ENCODE measurements around the gene CDK8. TPM values are rescaled to one million over a fixed set of nuclear protein-coding genes. Genes with fewer than 3 reads are reported as not detected.

The CDK8 gene
- total and polyA plus RNA-seq, 10 of the 15 experiments (the other 5 are each of a cell fraction or from before 2014, with no cell fraction given): 8.6 to 23.5 (median 12.5) TPM

DNA sequence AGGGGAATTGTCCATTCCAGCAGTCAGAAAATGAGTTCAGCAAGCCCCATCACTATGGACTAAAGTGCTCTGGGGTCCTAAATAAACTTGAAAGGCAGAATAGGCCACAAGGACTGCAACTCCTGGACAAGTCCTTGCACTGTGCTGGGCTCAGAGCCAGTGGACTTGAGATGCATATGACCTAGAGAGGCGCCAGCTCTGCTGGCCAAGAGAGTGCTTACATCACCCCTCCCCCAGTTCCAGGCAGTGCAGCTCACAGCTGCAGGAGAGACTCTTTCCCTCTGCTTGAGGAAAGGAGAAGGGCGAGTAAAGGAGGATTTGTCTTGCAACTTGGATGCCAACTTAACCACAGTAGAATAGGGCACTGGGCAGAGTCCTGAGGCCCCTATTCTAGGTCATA lies 194.1 kb downstream of the CDK8 start:
- Histone ChIP-seq H3K27me3 (replicated peaks in 1 of 2; ENCODE audit: control insufficient read depth in 2 of 2, insufficient read depth in 2 of 2, low read length in 1 of 2) (no peaks in the 10 kb centered on the region), H3K27ac (ENCODE audit: control insufficient read depth, insufficient read depth) (no peak overlapping the region), H3K4me1 (ENCODE audit: control insufficient read depth, insufficient read depth, low read length) (no peaks in the 10 kb centered on the region), H3K4me2 (ENCODE audit: control insufficient read depth, insufficient read depth) (no peak overlapping the region), H3K36me3 (ENCODE audit: control insufficient read depth in 2 of 2, insufficient read depth in 2 of 2, low read length in 1 of 2) (no peaks in the 10 kb centered on the region), H2AFZ (ENCODE audit: control insufficient read depth, low read depth, low read length) (no peak overlapping the region), H3K4me3 (no peak overlapping the region), H4K20me1 (ENCODE audit: control insufficient read depth, insufficient read depth) (no peaks in the 10 kb centered on the region), H3K9ac (ENCODE audit: control insufficient read depth, insufficient read depth, low read length) (no peak overlapping the region), H3K79me2 (ENCODE audit: control insufficient read depth, insufficient read depth, low read length) (no peaks in the 10 kb centered on the region), H3K9me3 (replicated peaks; ENCODE audit: control insufficient read depth, insufficient read depth, low read length) (no peaks in the 10 kb centered on the region)
- intact Hi-C loops (cut with micrococcal nuclease; ENCODE audit: unreplicated experiment): no loop called here
- DNase-seq (ENCODE audit: low read depth, low spot score) (no peak), FAIRE-seq (no peak), ATAC-seq (no peak)
- RAD21 ChIA-PET (ENCODE audit: unreplicated experiment): no interaction called here
- WGBS (ENCODE audit: insufficient coverage, insufficient replicate concordance, low lambda C conversion rate, missing lambda C conversion rate): 0% methylated on average over 2 of the region's 2 CpGs
- BruUV-seq (replicated peaks): no TSS peak
- no peak for TF ChIP-seq ZNF384 (IDR thresholded peaks at IDR 0.05; ENCODE audit: borderline replicate concordance, low read depth, low read length)
- no peak for TF ChIP-seq BRCA1 (IDR thresholded peaks at IDR 0.05; ENCODE audit: low read depth, low read length)
- no peak for TF ChIP-seq YY1 (IDR thresholded peaks at IDR 0.05; ENCODE audit: low read depth, low read length)
- CTCF ChIA-PET: no interaction called here
- in situ Hi-C loops (cut with MboI): no loop called here
- POLR2A ChIA-PET: no interaction called here
- SMC1A ChIA-PET (ENCODE audit: uncharacterized antibody, unreplicated experiment): no interaction called here

DNA sequence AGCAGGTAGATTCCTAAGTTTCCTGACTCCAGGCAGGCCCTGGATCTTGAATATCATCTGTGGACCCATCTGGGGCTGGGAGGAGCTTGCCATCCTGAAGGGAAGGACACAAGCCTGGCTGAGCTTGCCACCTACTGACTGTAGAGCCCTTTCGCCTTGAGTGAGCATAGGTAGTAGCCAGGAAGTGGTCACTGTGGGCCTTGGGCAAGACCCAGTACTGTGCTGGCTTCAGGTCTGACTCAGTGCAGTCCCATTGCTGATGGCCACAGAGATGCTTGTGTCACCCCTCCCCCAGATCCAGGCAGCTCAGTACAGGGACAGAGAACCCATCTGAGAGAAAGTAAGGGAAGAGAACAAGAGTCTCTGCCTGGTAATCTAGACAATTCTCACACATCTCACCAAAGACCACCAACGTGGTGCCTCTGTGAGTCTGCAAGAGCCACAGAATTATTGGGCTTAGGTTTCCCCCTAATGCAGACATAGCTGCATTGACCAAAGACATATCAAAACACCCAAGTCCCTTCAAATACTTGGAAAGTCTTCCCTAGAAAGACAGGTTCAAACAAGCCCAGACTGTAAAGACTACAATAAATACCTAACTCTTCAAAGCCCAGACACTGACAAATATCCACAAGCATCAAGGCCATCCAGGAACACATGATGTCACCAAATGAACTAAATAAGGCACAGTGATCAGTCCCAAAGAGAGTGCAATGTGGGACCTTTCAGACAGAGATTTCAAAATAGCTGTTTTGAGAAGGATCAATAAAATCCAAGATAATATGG lies 195.3 kb downstream of the CDK8 start:
- in situ Hi-C loops (cut with MboI) (no loop called here), intact Hi-C loops (cut with micrococcal nuclease; ENCODE audit: unreplicated experiment) (no loop called here)
- ChIA-PET RAD21 (ENCODE audit: unreplicated experiment) (no interaction called here), CTCF (interaction anchor here (1.2 kb wide), 1 partner anchor 264 kb away, joined by 5 read pairs; no protein-coding TSS in a partner anchor), POLR2A (no interaction called here), SMC1A (ENCODE audit: uncharacterized antibody, unreplicated experiment) (interaction anchor here (1.0 kb wide), 1 partner anchor 58 kb away, joined by 3 read pairs; no protein-coding TSS in a partner anchor)
- TF ChIP-seq MXI1 (IDR thresholded peaks at IDR 0.05; ENCODE audit: low read depth, low read length) (no peak), MYB (IDR thresholded peaks at IDR 0.05; ENCODE audit: borderline replicate concordance, low read depth, low read length) (no peak), NBN (IDR thresholded peaks at IDR 0.05) (no peak), BCL11A (IDR thresholded peaks at IDR 0.05; ENCODE audit: low read depth, low read length) (no peak), CHD4 (IDR thresholded peaks at IDR 0.05) (no peak), CHD2 (IDR thresholded peaks at IDR 0.05; ENCODE audit: borderline replicate concordance, low read depth, low read length) (no peak), SP1 (IDR thresholded peaks at IDR 0.05; ENCODE audit: low read depth, low read length) (no peak), STAT1 (conservative IDR thresholded peaks at IDR 0.05) (no peak), RAD21 (IDR thresholded peaks at IDR 0.05; ENCODE audit: insufficient read depth, low read depth, low read length) (no peak)
- TF ChIP-seq, protein P1, sequence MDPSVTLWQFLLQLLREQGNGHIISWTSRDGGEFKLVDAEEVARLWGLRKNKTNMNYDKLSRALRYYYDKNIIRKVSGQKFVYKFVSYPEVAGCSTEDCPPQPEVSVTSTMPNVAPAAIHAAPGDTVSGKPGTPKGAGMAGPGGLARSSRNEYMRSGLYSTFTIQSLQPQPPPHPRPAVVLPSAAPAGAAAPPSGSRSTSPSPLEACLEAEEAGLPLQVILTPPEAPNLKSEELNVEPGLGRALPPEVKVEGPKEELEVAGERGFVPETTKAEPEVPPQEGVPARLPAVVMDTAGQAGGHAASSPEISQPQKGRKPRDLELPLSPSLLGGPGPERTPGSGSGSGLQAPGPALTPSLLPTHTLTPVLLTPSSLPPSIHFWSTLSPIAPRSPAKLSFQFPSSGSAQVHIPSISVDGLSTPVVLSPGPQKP (IDR thresholded peaks at IDR 0.05; ENCODE audit: low read depth, low read length): no peak
- TF ChIP-seq, protein P2, sequence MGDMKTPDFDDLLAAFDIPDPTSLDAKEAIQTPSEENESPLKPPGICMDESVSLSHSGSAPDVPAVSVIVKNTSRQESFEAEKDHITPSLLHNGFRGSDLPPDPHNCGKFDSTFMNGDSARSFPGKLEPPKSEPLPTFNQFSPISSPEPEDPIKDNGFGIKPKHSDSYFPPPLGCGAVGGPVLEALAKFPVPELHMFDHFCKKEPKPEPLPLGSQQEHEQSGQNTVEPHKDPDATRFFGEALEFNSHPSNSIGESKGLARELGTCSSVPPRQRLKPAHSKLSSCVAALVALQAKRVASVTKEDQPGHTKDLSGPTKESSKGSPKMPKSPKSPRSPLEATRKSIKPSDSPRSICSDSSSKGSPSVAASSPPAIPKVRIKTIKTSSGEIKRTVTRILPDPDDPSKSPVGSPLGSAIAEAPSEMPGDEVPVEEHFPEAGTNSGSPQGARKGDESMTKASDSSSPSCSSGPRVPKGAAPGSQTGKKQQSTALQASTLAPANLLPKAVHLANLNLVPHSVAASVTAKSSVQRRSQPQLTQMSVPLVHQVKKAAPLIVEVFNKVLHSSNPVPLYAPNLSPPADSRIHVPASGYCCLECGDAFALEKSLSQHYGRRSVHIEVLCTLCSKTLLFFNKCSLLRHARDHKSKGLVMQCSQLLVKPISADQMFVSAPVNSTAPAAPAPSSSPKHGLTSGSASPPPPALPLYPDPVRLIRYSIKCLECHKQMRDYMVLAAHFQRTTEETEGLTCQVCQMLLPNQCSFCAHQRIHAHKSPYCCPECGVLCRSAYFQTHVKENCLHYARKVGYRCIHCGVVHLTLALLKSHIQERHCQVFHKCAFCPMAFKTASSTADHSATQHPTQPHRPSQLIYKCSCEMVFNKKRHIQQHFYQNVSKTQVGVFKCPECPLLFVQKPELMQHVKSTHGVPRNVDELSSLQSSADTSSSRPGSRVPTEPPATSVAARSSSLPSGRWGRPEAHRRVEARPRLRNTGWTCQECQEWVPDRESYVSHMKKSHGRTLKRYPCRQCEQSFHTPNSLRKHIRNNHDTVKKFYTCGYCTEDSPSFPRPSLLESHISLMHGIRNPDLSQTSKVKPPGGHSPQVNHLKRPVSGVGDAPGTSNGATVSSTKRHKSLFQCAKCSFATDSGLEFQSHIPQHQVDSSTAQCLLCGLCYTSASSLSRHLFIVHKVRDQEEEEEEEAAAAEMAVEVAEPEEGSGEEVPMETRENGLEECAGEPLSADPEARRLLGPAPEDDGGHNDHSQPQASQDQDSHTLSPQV (IDR thresholded peaks at IDR 0.05): no peak
- H3K36me3 ChIP-seq (ENCODE audit: control insufficient read depth in 2 of 2, insufficient read depth in 2 of 2, low read length in 1 of 2): no peaks in the 10 kb centered on the region
- H3K27me3 ChIP-seq (replicated peaks in 1 of 2; ENCODE audit: control insufficient read depth in 2 of 2, insufficient read depth in 2 of 2, low read length in 1 of 2): no peaks in the 10 kb centered on the region
- H3K4me1 ChIP-seq (ENCODE audit: control insufficient read depth, insufficient read depth, low read length): no peaks in the 10 kb centered on the region
- WGBS (ENCODE audit: insufficient coverage, insufficient replicate concordance, low lambda C conversion rate, missing lambda C conversion rate): 38% methylated on average over 2 of the region's 2 CpGs
- H3K9ac ChIP-seq (ENCODE audit: control insufficient read depth, insufficient read depth, low read length): no peak overlapping the region
- no peaks in the 10 kb centered on the region for H4K20me1 ChIP-seq (ENCODE audit: control insufficient read depth, insufficient read depth)
- no peaks in the 10 kb centered on the region for H3K9me3 ChIP-seq (replicated peaks; ENCODE audit: control insufficient read depth, insufficient read depth, low read length)
- FAIRE-seq (no peak), ATAC-seq (no peak), DNase-seq (ENCODE audit: low read depth, low spot score) (no peak)
- no peak overlapping the region for H3K27ac ChIP-seq (ENCODE audit: control insufficient read depth, insufficient read depth)
- BruUV-seq (replicated peaks): no TSS peak
- H3K4me3 ChIP-seq: no peak overlapping the region
- H2AFZ ChIP-seq (ENCODE audit: control insufficient read depth, low read depth, low read length): no peak overlapping the region
- H3K79me2 ChIP-seq (ENCODE audit: control insufficient read depth, insufficient read depth, low read length): no peaks in the 10 kb centered on the region
- no peak overlapping the region for H3K4me2 ChIP-seq (ENCODE audit: control insufficient read depth, insufficient read depth)

Measured in GM12878 (cell line).